DMS153 (cell line): ENCODE data around the gene USP6NL.
"Not testable (repeated sequence)": the region's sequence is repeated elsewhere in the genome, so short reads cannot be mapped to it uniquely, and the experiment has no call there.

Experiments
- DNase-seq: peaks from one replicate; lab custom pipeline; 2025; lab: John Stamatoyannopoulos, UW

USP6NL gene

DNA sequence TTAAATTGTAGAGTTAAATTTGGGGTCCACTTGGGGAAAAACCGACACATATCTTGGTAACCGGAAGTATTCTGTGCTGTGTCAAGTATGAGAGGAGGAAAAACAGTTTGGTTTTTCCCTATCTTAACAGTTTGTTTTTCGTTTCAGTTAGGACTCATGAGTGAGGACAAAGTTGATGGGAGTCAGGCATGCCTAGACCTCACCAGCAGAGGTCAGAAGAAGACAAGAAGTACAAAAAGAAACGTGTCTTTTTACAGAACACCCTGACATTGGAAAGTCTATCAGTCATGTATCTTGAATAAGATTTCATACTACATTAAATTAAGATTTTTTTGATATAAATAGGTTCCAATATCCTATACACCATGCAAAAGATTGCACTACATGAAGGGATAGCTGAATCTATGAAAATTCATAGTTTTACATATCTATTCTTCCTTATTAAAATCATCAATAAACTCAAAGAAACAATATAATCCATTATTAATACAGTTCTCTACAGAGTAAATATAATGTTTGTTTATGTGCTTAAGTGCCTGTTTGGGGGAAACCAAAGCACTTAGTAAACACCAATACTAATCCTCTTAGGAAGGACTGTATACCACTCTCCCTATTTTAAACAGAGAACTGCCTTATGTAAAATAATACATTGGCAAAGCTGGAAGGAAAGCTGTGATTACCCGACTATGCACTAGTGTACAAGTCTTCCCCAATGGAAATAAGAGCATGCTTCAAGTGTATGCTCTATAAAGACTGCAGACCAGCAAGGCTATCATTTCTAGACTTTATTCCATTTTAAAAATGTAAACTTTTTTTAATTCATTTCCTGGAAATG lies 95.6 kb downstream of the USP6NL start:
- DNase-seq = peak; percentile 0

DNA sequence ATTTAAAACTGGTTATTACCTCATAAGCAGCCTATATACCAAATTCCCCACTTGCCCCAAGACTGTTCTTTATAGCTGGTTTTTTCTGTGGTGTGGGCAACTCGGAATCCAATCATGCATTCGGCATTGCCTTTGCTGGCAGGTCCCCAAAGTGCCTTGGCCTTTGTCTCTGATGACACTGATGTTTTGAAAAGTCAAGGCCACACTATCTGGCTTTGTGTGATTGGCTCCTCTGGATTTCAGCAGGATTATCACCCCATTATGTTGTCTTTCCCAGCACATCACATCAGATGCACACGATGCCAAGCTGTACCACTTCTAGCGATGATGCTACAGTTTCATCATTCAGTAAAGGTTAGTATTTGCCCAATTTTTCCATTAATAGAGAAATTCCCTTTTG lies 97.7 kb downstream of the USP6NL start:
- DNase-seq = no peak

DNA sequence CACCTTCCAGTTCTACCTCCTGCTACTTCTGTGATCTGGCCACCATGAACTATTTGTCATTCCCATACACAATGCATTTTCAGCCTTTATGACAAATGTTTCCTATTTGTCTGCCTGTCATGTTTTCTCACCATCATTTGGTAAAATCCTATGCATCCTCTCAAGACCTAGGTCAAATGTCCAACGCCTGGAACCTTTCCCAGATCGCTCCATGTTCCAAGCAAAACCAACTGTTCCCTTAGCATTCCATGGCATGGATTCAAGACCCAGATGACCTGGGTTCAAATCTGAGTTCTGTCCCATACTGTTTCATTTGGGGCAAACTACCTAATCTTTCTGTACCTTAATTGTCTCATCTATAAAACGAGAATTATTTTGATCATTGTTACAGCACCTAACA lies 98.9 kb downstream of the USP6NL start:
- DNase-seq = no peak

DNA sequence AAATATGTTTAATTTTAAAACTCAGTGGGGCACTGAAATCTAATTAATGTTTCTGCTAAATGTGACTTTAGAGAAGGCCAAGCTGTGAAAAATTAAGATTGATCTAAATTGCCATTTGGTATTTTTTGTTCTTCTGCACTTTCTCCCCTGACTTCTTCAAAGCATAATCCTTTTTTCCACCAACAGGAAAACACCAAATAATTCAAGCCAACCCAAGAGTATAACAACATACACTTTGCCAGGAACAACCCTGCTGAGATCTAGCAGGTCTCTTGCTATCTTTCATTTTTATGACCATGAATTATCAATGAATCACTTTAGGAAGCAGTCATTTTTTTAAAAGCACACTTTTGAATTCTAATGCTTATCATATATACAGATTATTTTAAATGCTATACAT lies 100.1 kb downstream of the USP6NL start:
- DNase-seq = no peak

DNA sequence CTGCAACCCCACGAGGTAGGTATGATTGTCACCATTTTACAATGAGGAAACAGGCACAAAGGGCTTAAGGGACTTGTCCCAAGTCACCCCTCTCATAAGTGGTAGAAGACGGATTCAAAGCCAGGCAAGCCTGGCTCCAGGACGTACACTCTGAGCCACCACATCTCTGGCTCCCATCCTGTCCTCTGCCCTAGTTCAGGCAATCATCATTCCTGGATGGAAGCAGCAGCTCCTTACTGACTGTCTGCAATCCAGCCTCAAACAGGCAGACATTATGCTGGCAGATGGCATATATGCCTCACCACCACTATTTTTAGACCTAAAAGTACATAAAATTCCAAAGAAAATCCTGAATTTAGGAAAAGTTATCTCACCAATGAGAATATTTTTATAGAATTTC lies 100.7 kb downstream of the USP6NL start:
- no peak for DNase-seq

DNA sequence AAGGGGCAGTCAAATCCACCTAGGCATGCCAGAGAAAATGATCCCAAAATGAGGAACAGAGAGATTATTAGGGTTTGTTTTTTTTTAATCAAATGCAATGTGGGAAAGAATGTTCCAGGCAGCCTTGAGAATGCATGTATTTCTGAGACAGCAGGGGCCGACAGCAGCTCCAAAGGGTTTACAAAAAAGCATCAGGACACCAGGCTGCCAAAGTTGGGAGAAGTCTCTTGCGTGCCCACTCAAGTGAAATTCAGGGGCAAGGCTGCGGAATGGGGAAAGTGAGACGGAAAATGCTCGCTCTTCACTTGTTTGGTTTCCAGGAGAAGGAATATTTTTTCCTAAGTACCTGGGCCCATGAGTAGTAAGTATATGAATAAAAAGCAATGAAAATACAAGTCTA lies 101.2 kb downstream of the USP6NL start:
- no peak for DNase-seq

DNA sequence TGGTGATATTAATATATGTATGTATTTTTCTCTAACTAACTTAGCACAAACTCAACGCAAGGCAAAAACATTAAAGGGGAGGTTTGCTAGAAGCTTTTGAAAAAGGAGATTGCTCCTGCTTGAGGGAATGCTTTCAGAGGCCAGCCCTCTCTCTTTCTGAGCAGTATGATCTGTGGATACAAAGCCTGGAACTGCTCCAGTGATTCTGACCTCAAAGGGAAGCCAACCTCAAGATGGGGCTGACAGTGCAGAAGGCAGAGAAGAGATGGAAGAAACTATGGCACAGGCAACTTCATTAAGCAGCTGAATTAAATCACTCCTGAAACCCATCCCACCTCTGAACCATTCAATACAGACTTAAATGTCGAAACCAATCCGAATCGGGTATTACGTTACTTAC lies 102.4 kb downstream of the USP6NL start:
- DNase-seq = no peak

DNA sequence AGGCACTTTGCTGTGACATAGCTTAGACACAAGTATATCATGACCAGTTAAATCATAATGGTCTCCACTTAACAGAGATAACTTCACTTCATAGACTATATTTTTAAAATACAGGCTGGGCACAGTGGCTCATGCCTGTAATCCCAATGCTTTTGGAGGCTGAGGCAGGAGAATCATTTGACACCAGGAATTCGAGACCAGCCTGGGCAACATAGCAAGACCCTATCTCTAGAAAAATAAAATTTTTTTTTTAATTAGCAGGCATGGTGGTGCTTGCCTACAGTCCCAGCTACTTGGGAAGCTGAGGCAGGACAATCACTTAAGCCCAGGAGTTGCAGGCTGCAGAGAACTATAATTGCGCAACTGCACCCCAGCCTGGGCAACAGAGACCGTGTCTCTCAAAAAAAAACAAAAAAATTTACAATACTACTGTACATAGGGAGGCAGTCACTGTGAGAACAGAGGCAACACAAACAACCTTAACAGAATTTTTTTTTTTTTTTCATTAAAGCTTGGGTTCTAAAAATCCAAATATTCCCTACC lies 105.1 kb downstream of the USP6NL start:
- no peak for DNase-seq

DNA sequence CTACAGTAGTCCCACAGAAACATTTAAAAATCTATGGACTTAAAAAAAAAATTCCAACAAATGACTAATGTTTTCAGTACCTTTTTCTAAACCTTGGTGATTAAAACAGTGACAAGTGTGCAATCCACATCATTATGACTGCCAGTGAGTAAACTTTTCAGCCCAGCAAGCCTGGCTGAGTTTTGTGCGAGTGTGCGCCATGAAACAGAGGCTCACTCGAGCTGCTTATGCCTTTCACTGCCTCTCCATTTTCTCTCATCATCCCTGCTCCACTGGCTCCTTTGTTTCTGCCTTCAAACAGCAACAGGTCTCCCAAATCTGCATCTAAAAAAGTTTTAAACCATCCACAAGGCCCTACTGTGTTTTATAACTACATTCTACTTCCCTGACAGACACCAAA lies 105.8 kb downstream of the USP6NL start:
- no peak for DNase-seq

DNA sequence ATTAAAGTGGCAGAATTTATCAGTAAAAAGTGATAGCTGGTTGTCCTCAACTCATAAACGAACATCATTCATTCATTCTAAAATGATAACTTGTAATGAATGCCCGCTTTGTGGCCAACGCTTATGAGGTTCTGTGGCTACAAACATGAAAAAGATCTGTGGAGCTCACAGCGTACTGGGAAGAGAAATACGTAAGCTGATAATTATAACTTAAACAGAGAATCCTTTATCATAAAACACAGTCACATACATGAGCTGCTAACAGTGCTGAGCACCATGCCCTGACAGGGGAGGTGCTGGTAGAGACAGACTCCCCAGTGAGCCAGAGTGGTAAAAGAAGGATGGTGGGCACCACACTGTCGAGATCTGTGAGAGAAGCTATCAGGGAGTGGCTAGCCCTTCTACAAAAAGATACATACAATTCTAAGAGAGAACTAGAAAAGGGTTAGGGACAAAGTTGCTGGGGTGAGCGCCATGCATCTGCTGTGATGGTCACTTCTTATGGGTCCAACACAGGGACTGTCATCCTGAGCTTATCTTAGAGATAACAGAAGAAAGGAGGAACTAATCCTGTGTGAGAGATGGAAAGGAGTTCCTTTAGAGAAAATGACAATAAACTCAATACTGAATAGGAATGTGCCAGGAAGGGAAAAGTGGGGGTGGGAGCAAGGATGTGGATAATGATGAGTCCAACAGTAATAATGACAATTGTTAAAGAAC lies 106.7 kb downstream of the USP6NL start:
- DNase-seq = no peak

DNA sequence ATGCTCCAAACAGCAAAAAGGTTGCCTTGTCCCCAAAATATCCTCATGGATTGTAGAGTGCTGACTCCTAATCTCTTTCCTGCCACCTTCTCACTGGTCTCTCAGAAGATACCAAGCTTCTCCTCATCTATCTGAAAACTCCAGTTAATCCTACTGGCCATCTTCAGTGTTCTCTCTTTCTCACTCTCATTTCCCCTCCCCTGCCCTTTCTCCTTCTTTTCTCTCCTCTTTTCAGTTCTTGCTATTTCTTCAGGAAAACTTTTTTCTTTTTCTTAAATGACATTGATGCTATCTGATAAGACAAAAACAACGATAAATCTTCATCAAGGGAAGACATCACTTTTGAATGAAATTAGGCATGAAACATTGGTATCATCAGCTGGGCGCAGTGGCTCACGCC lies 109.8 kb downstream of the USP6NL start:
- no peak for DNase-seq

DNA sequence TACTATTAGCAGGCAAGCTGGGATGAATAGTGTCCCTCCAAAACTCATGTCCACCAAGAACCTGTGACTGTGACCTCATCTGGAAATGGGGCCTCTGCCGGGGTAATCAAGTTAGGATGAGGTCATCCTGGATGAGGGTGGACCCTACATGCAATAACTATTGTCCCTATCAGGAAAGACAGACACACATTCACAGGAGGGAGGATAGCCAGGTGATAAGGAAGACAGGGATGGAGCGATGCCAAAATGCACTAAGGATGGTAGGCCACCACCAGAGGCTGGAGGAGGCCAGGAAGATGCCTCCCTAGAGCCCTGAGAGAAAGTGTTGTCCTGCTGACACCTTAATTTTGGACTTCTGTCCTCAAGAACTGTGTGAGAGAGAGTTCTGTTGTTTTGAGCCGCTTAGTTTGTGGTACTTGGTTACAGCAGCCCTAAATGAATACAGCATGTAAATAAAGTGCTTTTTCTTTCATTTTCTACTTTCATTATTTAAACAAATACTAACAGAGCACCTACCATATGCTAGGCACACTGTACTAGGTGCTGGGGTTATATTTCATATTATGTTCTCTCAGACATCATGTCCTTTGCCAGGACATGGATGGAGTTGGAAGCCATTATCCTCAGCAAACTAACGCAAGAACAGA lies 111.9 kb downstream of the USP6NL start:
- DNase-seq = no peak

DNA sequence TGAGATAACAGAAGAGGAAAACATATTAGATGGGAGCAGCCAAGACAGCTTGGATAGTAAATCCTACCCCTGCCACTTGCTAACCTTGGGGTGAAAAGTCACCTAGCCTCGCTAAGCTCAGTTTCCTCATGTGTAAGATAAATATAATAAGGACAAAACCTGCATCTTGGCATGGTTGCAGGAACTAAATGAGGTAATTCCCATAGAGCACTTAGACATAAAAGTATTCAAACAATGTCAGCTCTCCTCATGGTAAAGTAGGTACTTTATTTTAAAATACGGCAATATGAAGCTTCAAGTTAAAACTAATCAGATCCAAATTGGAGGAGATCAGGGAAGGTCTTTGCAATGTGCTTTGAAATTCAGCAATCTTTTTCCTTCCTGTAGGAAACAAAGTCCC lies 113.1 kb downstream of the USP6NL start:
- no peak for DNase-seq

DNA sequence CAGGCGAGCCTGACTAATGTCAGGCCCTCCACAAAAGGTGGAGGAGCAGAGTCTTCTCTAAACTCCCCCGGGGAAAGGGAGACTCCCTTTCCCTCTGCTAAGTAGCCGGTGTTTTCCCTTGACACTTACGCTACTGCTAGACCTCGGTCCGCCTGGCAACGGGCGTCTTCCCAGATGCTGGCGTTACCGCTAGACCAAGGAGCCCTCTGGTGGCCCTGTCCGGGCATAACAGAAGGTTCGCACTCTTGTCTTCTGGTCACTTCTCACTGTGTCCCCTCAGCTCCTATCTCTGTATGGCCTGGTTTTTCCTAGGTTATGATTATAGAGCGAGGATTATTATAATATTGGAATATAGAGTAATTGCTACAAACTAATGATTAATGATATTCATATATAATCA lies 116.5 kb downstream of the USP6NL start:
- not testable (repeated sequence) for DNase-seq

DNA sequence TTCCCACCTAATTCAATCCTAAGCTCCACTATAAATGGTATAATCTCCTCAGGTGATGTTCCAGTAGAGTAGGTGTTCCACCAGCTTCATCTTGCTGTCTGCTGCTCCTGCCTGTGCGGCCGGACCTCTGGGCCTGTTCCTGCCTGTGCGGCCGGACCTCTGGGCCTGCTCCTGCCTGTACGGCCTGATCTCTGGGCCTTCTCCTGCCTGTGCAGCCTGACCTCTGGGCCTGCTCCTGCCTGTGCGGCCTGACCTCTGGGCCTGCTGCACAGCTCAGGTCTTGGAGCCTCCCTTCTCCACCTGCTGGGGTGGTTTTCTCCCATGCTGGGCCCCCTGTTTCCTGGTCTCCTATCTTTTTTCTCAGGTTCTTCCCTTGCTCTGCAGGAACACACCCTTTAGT lies 117.8 kb downstream of the USP6NL start:
- no peak for DNase-seq

DNA sequence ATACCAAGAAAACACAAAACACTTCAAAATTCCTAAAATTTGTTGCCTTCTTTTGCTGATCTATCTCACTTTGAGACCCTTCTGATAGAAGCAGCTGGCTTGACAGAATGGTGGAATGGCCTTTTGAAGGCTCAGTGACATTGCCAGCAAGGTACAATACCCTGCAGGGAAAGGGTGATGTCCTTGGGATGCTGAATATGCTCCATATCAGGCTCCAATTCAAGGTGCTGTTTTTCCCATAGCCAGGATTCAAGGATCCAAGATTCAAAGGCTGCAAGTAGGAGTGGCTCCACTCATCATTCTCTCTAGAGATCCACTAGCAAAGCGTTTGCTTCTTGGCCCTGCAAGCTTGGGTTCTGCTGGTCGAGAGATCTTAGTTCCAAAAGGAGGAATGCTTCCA lies 120.4 kb downstream of the USP6NL start:
- DNase-seq = no peak

DNA sequence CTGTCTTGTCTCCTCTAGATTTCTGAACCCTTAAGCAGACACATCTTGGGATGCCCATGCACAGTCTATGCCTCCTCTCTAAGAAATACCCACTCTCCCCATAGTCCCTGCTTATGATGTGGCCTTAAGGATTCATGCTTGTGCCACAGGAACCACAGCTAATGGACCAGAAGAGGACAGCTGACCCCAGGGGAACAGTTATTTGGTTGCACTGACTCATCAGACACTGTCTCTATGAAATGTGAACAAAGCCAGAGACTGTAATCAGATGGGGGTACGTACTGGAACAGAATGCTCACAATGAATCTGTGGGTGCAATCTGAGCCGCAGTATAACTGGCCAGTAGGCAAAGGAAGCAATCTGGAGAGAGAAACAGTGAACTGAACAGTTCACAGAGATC lies 121.9 kb downstream of the USP6NL start:
- no peak for DNase-seq

DNA sequence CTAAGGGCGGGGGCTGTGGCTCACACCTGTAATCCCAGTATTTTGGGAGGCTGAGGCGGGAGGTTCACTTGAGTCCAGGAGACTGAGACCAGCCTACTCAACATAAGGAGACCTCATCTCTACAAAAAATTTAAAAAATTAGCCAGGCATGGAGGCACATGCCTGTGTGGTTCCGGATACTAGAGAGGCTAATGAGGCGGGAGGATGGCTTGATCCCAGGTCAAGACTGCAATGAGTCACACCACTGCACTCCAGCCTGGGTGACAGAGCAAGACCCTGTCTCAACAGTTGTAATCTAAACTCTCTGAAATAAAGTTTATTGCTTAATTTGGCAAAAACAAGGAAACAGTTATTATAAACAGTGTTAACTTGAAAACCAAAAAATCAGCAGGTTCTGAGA lies 123.3 kb downstream of the USP6NL start:
- no peak for DNase-seq

DNA sequence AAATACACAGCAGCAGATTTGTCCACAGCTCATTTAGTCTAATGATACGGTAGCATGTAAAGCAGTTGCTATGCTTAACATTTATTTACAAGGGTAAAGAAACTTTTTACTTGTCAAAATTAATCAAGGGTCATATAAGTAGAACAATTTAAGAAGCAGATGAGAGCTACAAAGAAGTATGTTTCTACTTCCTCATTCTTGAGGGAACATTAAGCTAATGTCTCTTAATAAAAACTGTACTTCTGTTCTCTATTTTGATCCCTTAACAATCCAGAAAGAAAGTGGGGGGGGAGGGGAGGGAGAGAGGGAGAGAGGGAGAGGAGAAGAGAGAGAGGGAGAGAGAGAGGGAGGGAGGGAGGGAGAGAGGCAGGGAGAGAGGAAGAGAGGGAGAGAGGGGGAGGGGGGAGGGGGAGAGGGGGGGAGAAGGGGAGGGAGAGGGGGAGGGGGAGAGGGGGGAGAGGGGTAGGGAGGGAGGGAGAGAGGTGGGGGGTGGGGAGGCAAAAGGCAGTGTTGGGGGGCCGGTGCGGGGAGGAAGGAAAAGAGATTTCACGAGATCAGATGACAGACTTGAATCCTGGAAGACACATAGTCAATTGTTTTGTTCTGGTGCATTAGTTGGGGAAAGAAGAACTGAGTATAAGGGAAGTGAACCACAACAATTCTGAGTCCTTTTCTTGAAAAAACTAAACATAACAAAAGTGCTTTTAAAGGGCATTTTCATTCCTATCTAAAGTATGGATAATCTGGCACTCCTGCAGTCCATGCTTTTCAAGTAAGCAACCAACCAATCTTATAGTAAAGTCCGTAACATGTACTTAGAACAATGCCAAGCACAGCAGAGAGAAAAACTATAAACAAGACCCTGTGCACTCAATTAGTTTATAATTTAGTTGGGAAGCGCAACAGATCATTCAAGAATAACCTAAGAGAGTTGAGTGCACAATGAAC lies 128.0 kb downstream of the USP6NL start:
- DNase-seq = no peak

DNA sequence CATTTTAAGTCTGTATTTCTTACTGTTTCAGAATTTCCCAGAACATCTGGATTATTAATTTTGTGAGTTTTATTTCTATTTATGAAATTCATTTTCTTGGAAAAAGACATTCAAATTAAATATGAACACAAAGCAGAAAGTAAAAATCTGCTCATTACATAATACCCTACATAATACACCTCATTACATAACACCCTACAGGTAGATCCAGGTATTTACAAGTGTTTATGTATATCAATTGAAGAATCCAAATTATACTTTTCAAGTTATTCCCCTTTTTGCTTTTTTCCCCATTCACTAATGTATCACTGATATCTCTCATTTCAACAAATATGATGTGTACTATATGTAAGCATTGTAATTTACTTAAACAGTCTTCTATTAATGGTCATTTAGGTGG lies 129.1 kb downstream of the USP6NL start:
- DNase-seq = no peak

DNA sequence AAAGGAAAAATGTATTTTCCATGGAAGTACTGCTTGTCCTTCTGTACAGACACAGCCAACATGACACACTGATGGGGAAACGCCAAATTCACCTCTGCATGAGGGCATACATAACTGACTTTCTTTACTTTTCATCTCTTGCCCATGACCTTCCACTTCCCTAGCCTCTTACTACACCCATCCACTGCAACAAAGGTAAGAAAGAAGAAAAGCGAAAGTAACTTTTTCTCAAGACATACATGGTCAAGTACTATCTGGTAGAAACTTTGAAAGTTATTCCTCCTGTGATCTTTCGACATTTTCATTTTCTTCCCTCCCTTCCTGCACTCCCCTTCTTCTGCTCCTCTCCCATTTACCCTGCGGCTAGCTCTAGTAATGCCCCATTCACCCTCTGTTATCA lies 130.8 kb downstream of the USP6NL start:
- DNase-seq = no peak

DNA sequence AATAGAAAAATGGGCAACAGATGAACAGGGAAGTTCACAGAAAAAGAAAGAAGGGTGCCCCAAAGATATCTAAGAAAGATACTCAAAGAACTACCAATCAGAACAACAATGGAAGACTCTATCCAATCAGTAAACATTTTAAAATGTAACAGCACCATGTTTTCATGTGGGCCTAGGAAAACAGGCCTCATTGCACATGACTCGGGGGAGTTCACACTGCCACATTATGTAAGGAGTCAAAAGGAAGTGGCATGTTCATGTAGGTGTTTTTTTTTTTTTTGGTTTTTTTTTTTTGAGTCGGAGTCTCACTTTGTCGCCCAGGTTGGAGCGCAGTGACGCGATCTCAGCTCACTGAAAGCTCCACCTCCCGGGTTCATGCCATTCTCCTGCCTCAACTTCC lies 132.2 kb downstream of the USP6NL start:
- no peak for DNase-seq
